Endodermal cell (in vitro differentiated cells): ENCODE measurements around the gene PTPN20. TPM values are rescaled to one million over a fixed set of nuclear protein-coding genes. Genes with fewer than 3 reads are reported as not detected.

Experiments
- DNase-seq: peaks from one replicate; pipeline ENCODE4 v3.0.0-alpha.2; 2017
- H3K27ac ChIP-seq: 2 replicates; pipeline ENCODE4 v1.5.1; 2013; ENCODE audit warnings: mild to moderate bottlenecking, low read depth, low read length, moderate library complexity
- H3K27me3 ChIP-seq: 2 replicates; pipeline ENCODE4 v1.6.1; 2013; ENCODE audit warnings: mild to moderate bottlenecking, low read length, moderate library complexity; ENCODE audit not compliant: insufficient read depth, control insufficient read depth, poor library complexity, severe bottlenecking
- H3K36me3 ChIP-seq: 2 replicates; pipeline ENCODE4 v1.7.0; 2013; ENCODE audit warnings: mild to moderate bottlenecking, low read length, moderate library complexity; ENCODE audit not compliant: control insufficient read depth, insufficient read depth
- H3K4me1 ChIP-seq: one replicate; pipeline ENCODE4 v1.7.0; 2013; ENCODE audit warnings: low read length; ENCODE audit not compliant: control insufficient read depth, insufficient read depth
- H3K4me3 ChIP-seq: 2 replicates; pipeline ENCODE4 v1.5.1; 2013; ENCODE audit warnings: mild to moderate bottlenecking, low read length, moderate library complexity
- H3K9ac ChIP-seq: 2 replicates; pipeline ENCODE4 v1.6.1; 2013; ENCODE audit warnings: mild to moderate bottlenecking, low read length, moderate library complexity; ENCODE audit not compliant: poor library complexity, severe bottlenecking; ENCODE audit errors: extremely low read depth
- H3K9me3 ChIP-seq: 2 replicates; pipeline ENCODE4 v1.6.1; 2013; ENCODE audit warnings: mild to moderate bottlenecking, low read length, moderate library complexity; ENCODE audit not compliant: control insufficient read depth
- H3K27ac Mint-ChIP-seq: 2 replicates; pipeline ENCODE4 v1.8.0; 2020; ENCODE audit warnings: mixed read lengths
- H3K27me3 Mint-ChIP-seq: 2 replicates; pipeline ENCODE4 v1.8.0; 2021; ENCODE audit warnings: mild to moderate bottlenecking, mixed read lengths; ENCODE audit not compliant: insufficient read depth
- H3K36me3 Mint-ChIP-seq: 2 replicates; pipeline ENCODE4 v1.8.0; 2020; ENCODE audit warnings: low read depth, mixed read lengths
- H3K4me1 Mint-ChIP-seq: 2 replicates; pipeline ENCODE4 v1.8.0; 2020; ENCODE audit warnings: mixed read lengths
- H3K4me3 Mint-ChIP-seq: 2 replicates; pipeline ENCODE4 v1.8.0; 2020; ENCODE audit warnings: mild to moderate bottlenecking, moderate library complexity, mixed read lengths
- H3K9me3 Mint-ChIP-seq: 2 replicates; pipeline ENCODE4 v1.8.0; 2020; ENCODE audit warnings: mild to moderate bottlenecking, mixed read lengths
- CTCF ChIP-seq: fragments of 200-600 bp; sonication (generic); conservative IDR thresholded peaks from 2 replicates; pipeline ENCODE4 v1.5.0; 2021; ENCODE audit warnings: antibody characterized with exemption, mild to moderate bottlenecking
- WGBS, 2 experiments: methylation state at CpG; one replicate each; pipeline versions ENCODE4 v1.1.5 to v1.1.7; 2013; ENCODE audit warnings: missing lambda C conversion rate in 2 of 2, mixed read lengths in 1 of 2; ENCODE audit not compliant: insufficient coverage in 1 of 2, insufficient read length in 1 of 2; 5-methylcytosine and 5-hydroxymethylcytosine counted together
- total RNA-seq, 2 donors: library from RNA; stranded (reverse); fragmentation: NEBNext Ultra II Directional in 1 of 2; extraction: Animal tissue kit (Norgen Biotek cat#: 25700) in 1 of 2; gene quantifications; 2 replicates in 1 of 2; 3 replicates in 1 of 2; pipeline ENCODE4 v1.2.1, GENCODE V29; 2021

The PTPN20 gene
- total RNA-seq, 2 donors from 2014 or later = 0.53 TPM; not detected in 1

- Mint-ChIP-seq H3K27ac (peak overlapping the region; percentile 44), H3K27me3 (no peaks in the 10 kb centered on the region), H3K36me3 (no peaks in the 10 kb centered on the region), H3K4me3 (no peak overlapping the region), H3K4me1 (no peaks in the 10 kb centered on the region), H3K9me3 (no peaks in the 10 kb centered on the region)
- Histone ChIP-seq H3K27me3 (no peaks in the 10 kb centered on the region), H3K4me3 (no peak overlapping the region), H3K4me1 (no peaks in the 10 kb centered on the region), H3K9me3 (no peaks in the 10 kb centered on the region), H3K9ac (no peak overlapping the region), H3K27ac (no peak overlapping the region), H3K36me3 (no peaks in the 10 kb centered on the region)
- TF ChIP-seq CTCF = no peak
- 87 to 94% methylated on average over 4 to 5 of the region's 5 CpGs for WGBS, 2 experiments
- peak; percentile 43 for DNase-seq
Observed at GRCh38 chr10:47047127-47047504, 135.9 kb downstream of the PTPN20 start.

GRCh38 chr10:47047577-47048525, 136.6 kb downstream of the PTPN20 start:
- H3K27ac Mint-ChIP-seq = no peak overlapping the region

DNA sequence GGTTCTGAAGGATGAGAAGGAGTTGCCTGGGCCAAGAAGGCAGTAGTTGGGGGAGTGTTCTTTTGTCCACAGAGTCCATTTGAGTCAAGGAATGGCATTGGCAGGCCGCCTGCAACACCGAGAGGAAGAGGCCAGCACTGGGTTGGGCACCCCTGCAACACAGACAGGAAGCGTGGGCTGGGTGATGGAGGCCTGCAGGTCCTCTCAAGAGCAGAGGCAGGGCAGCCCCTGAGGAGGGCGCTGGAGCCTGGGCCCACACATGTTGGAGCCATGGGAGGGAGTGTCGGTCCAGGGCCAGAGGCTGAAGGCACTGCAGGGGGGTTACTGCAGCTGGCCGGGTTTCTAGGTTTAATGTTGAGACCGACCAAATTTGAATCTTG, 137.3 kb downstream of the PTPN20 start:
- WGBS, 2 experiments = 85 to 86% methylated on average over 6 to 7 of the region's 7 CpGs
- H3K9me3 ChIP-seq = no peaks in the 10 kb centered on the region
- Mint-ChIP-seq H3K27ac (no peak overlapping the region), H3K27me3 (no peaks in the 10 kb centered on the region), H3K9me3 (no peaks in the 10 kb centered on the region), H3K4me1 (no peaks in the 10 kb centered on the region), H3K36me3 (no peaks in the 10 kb centered on the region), H3K4me3 (no peak overlapping the region)
- no peaks in the 10 kb centered on the region for H3K4me1 ChIP-seq
- DNase-seq = peak; percentile 71
- H3K4me3 ChIP-seq = no peak overlapping the region
- no peaks in the 10 kb centered on the region for H3K36me3 ChIP-seq
- no peak overlapping the region for H3K27ac ChIP-seq
- H3K27me3 ChIP-seq = no peaks in the 10 kb centered on the region
- peak; percentile 52 for TF ChIP-seq CTCF
- H3K9ac ChIP-seq = no peak overlapping the region

More at GRCh38 chr10:47047577-47048525, 136.6 kb downstream of the PTPN20 start:
- no peak overlapping the region for H3K4me3 Mint-ChIP-seq
- peak; percentile 96 for TF ChIP-seq CTCF
- WGBS, 2 experiments = 50 to 88% methylated on average over 1 to 15 of the region's 15 CpGs
- H3K27me3 ChIP-seq = no peaks in the 10 kb centered on the region
- no peaks in the 10 kb centered on the region for H3K36me3 Mint-ChIP-seq
- no peak overlapping the region for H3K4me3 ChIP-seq
- H3K36me3 ChIP-seq = no peaks in the 10 kb centered on the region
- no peaks in the 10 kb centered on the region for H3K4me1 Mint-ChIP-seq
- H3K9me3 ChIP-seq = no peaks in the 10 kb centered on the region
- H3K9me3 Mint-ChIP-seq = no peaks in the 10 kb centered on the region
- no peaks in the 10 kb centered on the region for H3K27me3 Mint-ChIP-seq
- no peak overlapping the region for H3K27ac ChIP-seq
- DNase-seq = peak; percentile 93
- H3K4me1 ChIP-seq = no peaks in the 10 kb centered on the region
- no peak overlapping the region for H3K9ac ChIP-seq
